ENCODE data around the gene SEMA4D. TPM values are rescaled to one million over a fixed set of nuclear protein-coding genes. Genes with fewer than 3 reads are reported as not detected.

Gene SEMA4D
- total and polyA plus RNA-seq, 9 of the 15 experiments (the other 6 are each of a cell fraction or from before 2014, with no cell fraction given) = 0.38 to 5.1 (median 1.8) TPM

DNA sequence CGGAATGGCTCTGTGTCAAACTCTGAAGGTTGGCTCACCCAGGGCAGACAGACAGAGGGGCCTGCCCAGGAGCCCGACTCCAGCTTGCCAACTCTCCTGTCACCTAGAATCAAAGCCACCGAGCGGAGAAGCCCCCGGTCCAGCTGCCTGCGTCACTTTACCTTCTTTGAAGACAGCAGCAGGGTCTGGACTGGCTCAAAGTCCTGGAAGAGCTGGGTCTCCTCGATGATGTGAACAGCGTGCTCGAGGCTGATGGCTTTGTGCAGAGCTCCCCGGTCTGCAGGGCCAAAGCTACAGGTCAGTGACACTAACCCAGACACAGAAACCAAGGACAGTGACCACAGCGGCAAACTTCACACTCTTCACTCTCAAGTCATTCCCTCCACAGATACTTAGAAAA is 111.7 kb downstream of the SEMA4D start:
- no peaks in the 10 kb centered on the region for H3K9me1 ChIP-seq (ENCODE audit: control insufficient read depth, insufficient read depth, low read length)
- no peaks in the 10 kb centered on the region for H3K36me3 ChIP-seq (ENCODE audit: control insufficient read depth, insufficient read depth, low read length)
- ChIA-PET CTCF (ENCODE audit: low intra/inter-chr PET ratio) (no interaction called here), POLR2A (no interaction called here)
- DNase-seq (ENCODE audit: extremely low read depth in 1 of 4, low spot score in 3 of 4) = no peak
- intact Hi-C loops (cut with micrococcal nuclease) (no loop called here), in situ Hi-C loops (cut with MboI) (no loop called here)
- no peak overlapping the region for H3K4me3 ChIP-seq
- H3K27ac ChIP-seq (ENCODE audit: extremely low read depth, low read depth, low read length) = no peak overlapping the region
- no peak overlapping the region for H2AFZ ChIP-seq (ENCODE audit: low read depth, low read length)
- no peak overlapping the region for H3K9ac ChIP-seq (ENCODE audit: insufficient read depth in 1 of 2, low read depth in 2 of 2, low read length in 2 of 2)
- ATAC-seq = no peak
- no peaks in the 10 kb centered on the region for H3K79me2 ChIP-seq (ENCODE audit: control insufficient read depth, insufficient read depth, low read length)
- BruUV-seq (replicated peaks) = no TSS peak
- no peak overlapping the region for H3K4me2 ChIP-seq (ENCODE audit: insufficient read depth, low read length)
- H4K20me1 ChIP-seq (replicated peaks; ENCODE audit: control insufficient read depth, insufficient read depth, low read length) = no peaks in the 10 kb centered on the region
- peaks cover 22 to 91% of the 10 kb centered on the region in 2 experiments for H3K27me3 ChIP-seq (ENCODE audit: control insufficient read depth in 2 of 2, insufficient read depth in 2 of 2, low read length in 2 of 2)
- 0% methylated on average over 7 of the region's 11 CpGs for WGBS (ENCODE audit: insufficient coverage, low coverage, missing lambda C conversion rate)
- H3K9me3 ChIP-seq (replicated peaks; ENCODE audit: control insufficient read depth, insufficient read depth, low read depth, low read length) = no peaks in the 10 kb centered on the region
- no peak for FAIRE-seq
- H3K4me1 ChIP-seq (replicated peaks in 1 of 2; ENCODE audit: control insufficient read depth in 2 of 2, insufficient read depth in 2 of 2, low read length in 2 of 2) = peaks cover 0 to 3% of the 10 kb centered on the region in 2 experiments; a peak in 2 of 5 replicates
- no peak for TF ChIP-seq CBX8 (IDR thresholded peaks at IDR 0.05; ENCODE audit: borderline replicate concordance, extremely low read depth, low read depth, low read length, poor library complexity, severe bottlenecking)
- TF ChIP-seq HEY1 (CRISPR knock-in tag; IDR thresholded peaks at IDR 0.05; ENCODE audit: borderline replicate concordance) = no peak
- no peak for TF ChIP-seq NCOR1 (IDR thresholded peaks at IDR 0.05)
- no peak for TF ChIP-seq REST (IDR thresholded peaks at IDR 0.05; ENCODE audit: borderline replicate concordance)
- no peak for TF ChIP-seq REST (CRISPR knock-in tag; IDR thresholded peaks at IDR 0.05; ENCODE audit: low read depth)
- no peak for TF ChIP-seq ZNF12 (CRISPR knock-in tag; IDR thresholded peaks at IDR 0.05)
- no peak for TF ChIP-seq YY1 (IDR thresholded peaks at IDR 0.05; ENCODE audit: borderline replicate concordance in 1 of 3, control insufficient read depth in 1 of 3, extremely low read depth in 1 of 3, insufficient read depth in 3 of 3, insufficient read length in 1 of 3, insufficient replicate concordance in 2 of 3, low read depth in 1 of 3, low read length in 2 of 3)
- TF ChIP-seq CEBPG (CRISPR knock-in tag; IDR thresholded peaks at IDR 0.05) = no peak
- TF ChIP-seq CEBPG (tag; conservative IDR thresholded peaks at IDR 0.05 in 1 of 2, IDR thresholded peaks at IDR 0.05 in 1 of 2) = no peak
- TF ChIP-seq ZNF175 (CRISPR knock-in tag; IDR thresholded peaks at IDR 0.05; ENCODE audit: low read depth) = no peak
- no peak for TF ChIP-seq RFX7 (CRISPR knock-in tag; IDR thresholded peaks at IDR 0.05)
- TF ChIP-seq ZNF277 (CRISPR knock-in tag; IDR thresholded peaks at IDR 0.05; ENCODE audit: borderline replicate concordance) = no peak
- TF ChIP-seq BCL6 (CRISPR knock-in tag; IDR thresholded peaks at IDR 0.05) = no peak

Measured in K562 (cell line).